IMR-90 (cell line): ENCODE data around the gene SMARCC2. TPM values are rescaled to one million over a fixed set of nuclear protein-coding genes. Genes with fewer than 3 reads are reported as not detected.

Experiments
- ATAC-seq: fragments of 200-7000 bp; cut with Tn5 transposase; 2 replicates; pipeline ENCODE4 v1.9.1; 2020; ENCODE audit warnings: low read depth, mild to moderate bottlenecking, moderate library complexity
- BruUV-seq: library from RNA; stranded (reverse); fragments of 400-500 nt; replicated peaks from 2 replicates; lab custom pipeline; 2021; lab: Mats Ljungman, UMichigan
- CTCF ChIA-PET: fragments of 300-600 bp; formaldehyde crosslinking; extraction: SDS; loops from one replicate; lab custom pipeline; 2021; ENCODE audit warnings: antibody characterized with exemption; lab: Yijun Ruan, JAX
- POLR2A ChIA-PET: fragments of 300-600 bp; sonication (Branson Sonifier 250); formaldehyde crosslinking; loops from one replicate; lab custom pipeline; 2022; ENCODE audit warnings: antibody characterized with exemption; ENCODE audit not compliant: unreplicated experiment; lab: Charles Lee
- DNase-seq: peaks from one replicate; pipeline ENCODE4 v3.0.0; 2013
- H2AFZ ChIP-seq: replicated peaks from 2 replicates; pipeline ENCODE3; 2013; ENCODE audit warnings: low read length, mild to moderate bottlenecking; ENCODE audit not compliant: poor library complexity
- H2AK5ac ChIP-seq: 2 replicates; pipeline ENCODE4 v1.6.1; 2013; ENCODE audit warnings: low read depth, low read length, inconsistent platforms
- H2AK9ac ChIP-seq: replicated peaks from 2 replicates; pipeline ENCODE3; 2013; ENCODE audit warnings: mild to moderate bottlenecking, low read depth, low read length, moderate library complexity; ENCODE audit not compliant: poor library complexity
- H2BK120ac ChIP-seq: 2 replicates; pipeline ENCODE4 v1.6.1; 2013; ENCODE audit warnings: low read depth, low read length, inconsistent platforms
- H2BK15ac ChIP-seq: 3 replicates; pipeline ENCODE4 v1.6.1; 2013; ENCODE audit warnings: low read depth, low read length, inconsistent platforms
- H2BK20ac ChIP-seq: 2 replicates; pipeline ENCODE4 v1.6.1; 2013; ENCODE audit warnings: low read depth, mild to moderate bottlenecking, inconsistent platforms, low read length, moderate library complexity
- H2BK5ac ChIP-seq: 2 replicates; pipeline ENCODE4 v1.6.1; 2013; ENCODE audit warnings: mild to moderate bottlenecking, low read depth, low read length, inconsistent platforms; ENCODE audit not compliant: poor library complexity, severe bottlenecking
- H3K14ac ChIP-seq: replicated peaks from 2 replicates; pipeline ENCODE4 v1.6.1; 2013; ENCODE audit warnings: low read depth, low read length, inconsistent platforms
- H3K18ac ChIP-seq: 2 replicates; pipeline ENCODE4 v1.6.1; 2013; ENCODE audit warnings: low read depth, low read length, control low read depth
- H3K23ac ChIP-seq: 2 replicates; pipeline ENCODE4 v1.6.1; 2013; ENCODE audit warnings: low read depth, low read length, inconsistent platforms
- H3K27ac ChIP-seq: 2 replicates; pipeline ENCODE4 v1.5.1; 2013; ENCODE audit warnings: mild to moderate bottlenecking, control low read depth, low read length; ENCODE audit not compliant: insufficient read depth
- H3K27me3 ChIP-seq: 2 replicates; pipeline ENCODE4 v1.6.1; 2013; ENCODE audit warnings: low read length; ENCODE audit not compliant: control insufficient read depth, insufficient read depth
- H3K36me3 ChIP-seq: 2 replicates; pipeline ENCODE4 v1.6.1; 2013; ENCODE audit warnings: low read length, mixed read lengths; ENCODE audit not compliant: control insufficient read depth, insufficient read depth
- H3K4ac ChIP-seq: 2 replicates; pipeline ENCODE4 v1.6.1; 2013; ENCODE audit warnings: low read depth, low read length, inconsistent platforms
- H3K4me1 ChIP-seq: 2 replicates; pipeline ENCODE4 v1.6.1; 2013; ENCODE audit warnings: low read length, mixed read lengths; ENCODE audit not compliant: control insufficient read depth, insufficient read depth
- H3K4me2 ChIP-seq: 2 replicates; pipeline ENCODE4 v1.6.1; 2013; ENCODE audit warnings: low read depth, mild to moderate bottlenecking, control low read depth, low read length, moderate library complexity
- H3K4me3 ChIP-seq: 2 replicates; pipeline ENCODE4 v1.5.1; 2013; ENCODE audit warnings: low read depth, mild to moderate bottlenecking, control low read depth, low read length, moderate library complexity; ENCODE audit not compliant: insufficient read depth
- H3K56ac ChIP-seq: 2 replicates; pipeline ENCODE4 v1.6.1; 2013; ENCODE audit warnings: low read length, inconsistent platforms; ENCODE audit not compliant: insufficient read depth; ENCODE audit errors: extremely low read depth
- H3K79me1 ChIP-seq, 2 experiments: 2 replicates each; pipeline ENCODE4 v1.6.1; 2013; ENCODE audit warnings: low read length in 2 of 2, inconsistent platforms in 1 of 2, low read depth in 1 of 2
- H3K9ac ChIP-seq: 2 replicates; pipeline ENCODE4 v1.6.1; 2013; ENCODE audit warnings: low read depth, low read length, control low read depth
- H3K9me1 ChIP-seq: 2 replicates; pipeline ENCODE4 v1.6.1; 2013; ENCODE audit warnings: low read length, inconsistent platforms; ENCODE audit not compliant: insufficient read depth
- H3K9me3 ChIP-seq: 2 replicates; pipeline ENCODE4 v1.6.1; 2013; ENCODE audit warnings: low read length; ENCODE audit not compliant: control insufficient read depth, insufficient read depth
- H4K20me1 ChIP-seq: 2 replicates; pipeline ENCODE4 v1.6.1; 2013; ENCODE audit warnings: low read length, inconsistent platforms; ENCODE audit not compliant: insufficient read depth
- H4K5ac ChIP-seq: 2 replicates; pipeline ENCODE4 v1.6.1; 2013; ENCODE audit warnings: mild to moderate bottlenecking, low read depth, low read length, control low read depth
- H4K8ac ChIP-seq, 2 experiments: 2 replicates each; pipeline ENCODE4 v1.6.1; 2013; ENCODE audit warnings: low read depth in 2 of 2, low read length in 2 of 2, control low read depth in 1 of 2, inconsistent platforms in 1 of 2
- H4K91ac ChIP-seq: 2 replicates; pipeline ENCODE4 v1.6.1; 2013; ENCODE audit warnings: low read depth, low read length, inconsistent platforms; ENCODE audit not compliant: insufficient read depth
- BHLHE40 ChIP-seq: fragments of 150-350 bp; IDR thresholded peaks from 2 replicates; pipeline ENCODE4 v1.6.1; 2016; ENCODE audit warnings: mild to moderate bottlenecking, low read depth, low read length
- CEBPB ChIP-seq: IDR thresholded peaks from 2 replicates; pipeline ENCODE4 v1.6.1; 2012; ENCODE audit warnings: low read depth, low read length, improper control_type of control experiment
- CHD1 ChIP-seq: IDR thresholded peaks from 2 replicates; pipeline ENCODE4 v1.6.1; 2012; ENCODE audit warnings: low read depth, low read length, improper control_type of control experiment
- FOS ChIP-seq: fragments of 150-350 bp; IDR thresholded peaks from 2 replicates; pipeline ENCODE4 v1.6.1; 2016; ENCODE audit warnings: low read depth, low read length
- MAFK ChIP-seq: IDR thresholded peaks from 2 replicates; pipeline ENCODE4 v1.6.1; 2012; ENCODE audit warnings: low read depth, low read length, improper control_type of control experiment
- MAZ ChIP-seq: IDR thresholded peaks from 2 replicates; pipeline ENCODE4 v1.6.1; 2012; ENCODE audit warnings: low read depth, mild to moderate bottlenecking, low read length, improper control_type of control experiment, moderate library complexity, borderline replicate concordance
- MXI1 ChIP-seq: IDR thresholded peaks from 2 replicates; pipeline ENCODE4 v1.6.1; 2012; ENCODE audit warnings: low read depth, mild to moderate bottlenecking, low read length, moderate library complexity, borderline replicate concordance
- NFE2L2 ChIP-seq: fragments of 150-350 bp; IDR thresholded peaks from 2 replicates; pipeline ENCODE4 v1.6.1; 2016; ENCODE audit warnings: low read depth, mild to moderate bottlenecking, low read length
- RAD21 ChIP-seq: IDR thresholded peaks from 2 replicates; pipeline ENCODE4 v1.6.1; 2012; ENCODE audit warnings: low read length, improper control_type of control experiment
- RCOR1 ChIP-seq: IDR thresholded peaks from 2 replicates; pipeline ENCODE4 v1.6.1; 2012; ENCODE audit warnings: mild to moderate bottlenecking, low read length, improper control_type of control experiment; ENCODE audit not compliant: insufficient replicate concordance
- RFX5 ChIP-seq: IDR thresholded peaks from 2 replicates; pipeline ENCODE4 v1.8.0; 2012; ENCODE audit warnings: low read depth, mild to moderate bottlenecking, low read length, moderate library complexity
- SMC3 ChIP-seq: fragments of 150-350 bp; IDR thresholded peaks from 2 replicates; pipeline ENCODE4 v1.6.1; 2016; ENCODE audit warnings: low read depth, mild to moderate bottlenecking, antibody characterized with exemption, low read length, moderate library complexity
- WGBS, 2 experiments: methylation state at CpG; one replicate each; pipeline versions ENCODE4 v1.1.5 to v1.1.7; 2013; ENCODE audit warnings: missing lambda C conversion rate in 2 of 2; ENCODE audit not compliant: insufficient read length in 1 of 2; ENCODE audit errors: extremely low coverage in 2 of 2; 5-methylcytosine and 5-hydroxymethylcytosine counted together
- dilution Hi-C: fragments of 300-500 bp; cut with HindIII; formaldehyde crosslinking; loops from one replicate; pipeline ENCODE4 v1.14.3; 2018; ENCODE audit warnings: low sequenced_read_pairs; ENCODE audit not compliant: unreplicated experiment
- in situ Hi-C: fragments of 300-500 bp; cut with MboI; formaldehyde crosslinking; loops from 3 replicates; pipeline ENCODE4 v1.14.3; 2019; ENCODE audit warnings: low sequenced_read_pairs, inconsistent platforms, mixed read lengths
- intact Hi-C: fragments of 100-400 bp; cut with micrococcal nuclease; formaldehyde crosslinking; loops from 2 replicates; pipeline ENCODE4 v1.10.0; 2022
- polyA plus RNA-seq, 3 experiments: library from polyadenylated mRNA; depleted of rRNA; stranded (reverse); fragments of >200 nt; gene quantifications; 2 replicates each; pipeline ENCODE4 v1.2.3, GENCODE V29; 2012; ENCODE audit warnings: low replicate concordance in 1 of 3
- total RNA-seq: library from RNA; depleted of rRNA; stranded (reverse); fragments of >200 nt; gene quantifications from 2 replicates; pipeline ENCODE4 v1.2.3, GENCODE V29; 2012
- TF ChIP-seq, protein P1 (sequence below): conservative IDR thresholded peaks from 2 replicates; pipeline ENCODE4 v1.5.1; 2012; ENCODE audit warnings: mild to moderate bottlenecking, low read depth, low read length, improper control_type of control experiment
- TF ChIP-seq, protein P2 (sequence below): fragments of 150-350 bp; IDR thresholded peaks from 2 replicates; pipeline ENCODE4 v1.6.1; 2016; ENCODE audit warnings: low read depth, mild to moderate bottlenecking, low read length, moderate library complexity, borderline replicate concordance
- TF ChIP-seq, protein P3 (sequence below): fragments of 150-350 bp; IDR thresholded peaks from 2 replicates; pipeline ENCODE4 v1.6.1; 2017; ENCODE audit warnings: mild to moderate bottlenecking, antibody characterized with exemption, low read length, low read depth

Gene SMARCC2
- total and polyA plus RNA-seq, 2 of the 4 experiments (the other 2 are of a cell fraction) = 42.3 to 43.8 TPM

DNA sequence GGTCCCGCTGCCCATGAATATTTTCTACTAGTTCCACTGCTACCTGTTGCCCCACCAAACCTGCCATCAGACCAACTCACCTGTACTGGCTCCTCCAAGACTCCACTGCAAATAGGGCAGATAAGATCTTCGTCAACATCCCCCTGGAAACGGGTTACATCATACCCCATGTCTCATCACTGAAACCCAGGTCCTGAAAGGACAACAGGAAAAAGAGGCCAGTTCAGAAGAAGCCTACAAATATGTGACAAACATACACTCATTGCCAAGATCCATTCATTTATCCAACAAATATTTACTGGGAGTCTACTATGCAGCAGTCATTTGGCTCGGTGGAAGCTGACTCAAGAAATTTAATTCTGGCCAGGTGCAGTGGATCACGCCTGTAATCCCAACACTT is 24.6 kb upstream of the SMARCC2 start:
- H3K18ac ChIP-seq = no peak overlapping the region
- peaks cover 53% of the 10 kb centered on the region for H3K36me3 ChIP-seq
- no peak for TF ChIP-seq FOS
- no peak for TF ChIP-seq SMC3
- TF ChIP-seq MAZ = no peak
- no peak for TF ChIP-seq MXI1
- no peak for TF ChIP-seq BHLHE40
- no peak for TF ChIP-seq RCOR1
- TF ChIP-seq, protein P1, sequence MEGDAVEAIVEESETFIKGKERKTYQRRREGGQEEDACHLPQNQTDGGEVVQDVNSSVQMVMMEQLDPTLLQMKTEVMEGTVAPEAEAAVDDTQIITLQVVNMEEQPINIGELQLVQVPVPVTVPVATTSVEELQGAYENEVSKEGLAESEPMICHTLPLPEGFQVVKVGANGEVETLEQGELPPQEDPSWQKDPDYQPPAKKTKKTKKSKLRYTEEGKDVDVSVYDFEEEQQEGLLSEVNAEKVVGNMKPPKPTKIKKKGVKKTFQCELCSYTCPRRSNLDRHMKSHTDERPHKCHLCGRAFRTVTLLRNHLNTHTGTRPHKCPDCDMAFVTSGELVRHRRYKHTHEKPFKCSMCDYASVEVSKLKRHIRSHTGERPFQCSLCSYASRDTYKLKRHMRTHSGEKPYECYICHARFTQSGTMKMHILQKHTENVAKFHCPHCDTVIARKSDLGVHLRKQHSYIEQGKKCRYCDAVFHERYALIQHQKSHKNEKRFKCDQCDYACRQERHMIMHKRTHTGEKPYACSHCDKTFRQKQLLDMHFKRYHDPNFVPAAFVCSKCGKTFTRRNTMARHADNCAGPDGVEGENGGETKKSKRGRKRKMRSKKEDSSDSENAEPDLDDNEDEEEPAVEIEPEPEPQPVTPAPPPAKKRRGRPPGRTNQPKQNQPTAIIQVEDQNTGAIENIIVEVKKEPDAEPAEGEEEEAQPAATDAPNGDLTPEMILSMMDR = no peak
- no peak for TF ChIP-seq CEBPB
- TF ChIP-seq CHD1 = no peak
- TF ChIP-seq, protein P2, sequence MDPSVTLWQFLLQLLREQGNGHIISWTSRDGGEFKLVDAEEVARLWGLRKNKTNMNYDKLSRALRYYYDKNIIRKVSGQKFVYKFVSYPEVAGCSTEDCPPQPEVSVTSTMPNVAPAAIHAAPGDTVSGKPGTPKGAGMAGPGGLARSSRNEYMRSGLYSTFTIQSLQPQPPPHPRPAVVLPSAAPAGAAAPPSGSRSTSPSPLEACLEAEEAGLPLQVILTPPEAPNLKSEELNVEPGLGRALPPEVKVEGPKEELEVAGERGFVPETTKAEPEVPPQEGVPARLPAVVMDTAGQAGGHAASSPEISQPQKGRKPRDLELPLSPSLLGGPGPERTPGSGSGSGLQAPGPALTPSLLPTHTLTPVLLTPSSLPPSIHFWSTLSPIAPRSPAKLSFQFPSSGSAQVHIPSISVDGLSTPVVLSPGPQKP = no peak
- TF ChIP-seq RFX5 = no peak
- no peak for TF ChIP-seq RAD21
- no peak for TF ChIP-seq MAFK
- TF ChIP-seq, protein P3, sequence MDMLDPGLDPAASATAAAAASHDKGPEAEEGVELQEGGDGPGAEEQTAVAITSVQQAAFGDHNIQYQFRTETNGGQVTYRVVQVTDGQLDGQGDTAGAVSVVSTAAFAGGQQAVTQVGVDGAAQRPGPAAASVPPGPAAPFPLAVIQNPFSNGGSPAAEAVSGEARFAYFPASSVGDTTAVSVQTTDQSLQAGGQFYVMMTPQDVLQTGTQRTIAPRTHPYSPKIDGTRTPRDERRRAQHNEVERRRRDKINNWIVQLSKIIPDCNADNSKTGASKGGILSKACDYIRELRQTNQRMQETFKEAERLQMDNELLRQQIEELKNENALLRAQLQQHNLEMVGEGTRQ = no peak
- no peak for TF ChIP-seq NFE2L2
- no peak overlapping the region for H3K9ac ChIP-seq
- intact Hi-C loops (no loop called here), dilution Hi-C loops (no loop called here), in situ Hi-C loops (no loop called here)
- no peak overlapping the region for H2BK5ac ChIP-seq
- no peaks in the 10 kb centered on the region for H3K4me1 ChIP-seq
- no peak overlapping the region for H2BK20ac ChIP-seq
- no peak overlapping the region for H3K23ac ChIP-seq
- no peaks in the 10 kb centered on the region for H3K27me3 ChIP-seq
- no peak overlapping the region for H4K91ac ChIP-seq
- no peak overlapping the region for H3K56ac ChIP-seq
- no peak overlapping the region for H3K27ac ChIP-seq
- no peak overlapping the region for H2AK5ac ChIP-seq
- no peak overlapping the region for H2AK9ac ChIP-seq
- no peak overlapping the region for H2AFZ ChIP-seq
- H3K79me1 ChIP-seq = peaks cover 24 to 51% of the 10 kb centered on the region in 2 experiments
- CTCF ChIA-PET = no interaction called here
- 100% methylated on average over 3 of the region's 5 CpGs; no CpG with 5 or more reads in 1 of the 2 experiments for WGBS, 2 experiments
- H2BK120ac ChIP-seq = no peak overlapping the region
- H3K9me1 ChIP-seq = peaks cover 3% of the 10 kb centered on the region; the same call in 1 of the 2 replicates
- H4K8ac ChIP-seq = no peak overlapping the region
- POLR2A ChIA-PET = interaction anchor here (1.1 kb wide), 1 partner anchor 8 kb away, joined by 3 read pairs; the partner anchor contains the start of gene RNF41
- DNase-seq (no peak), ATAC-seq (no peak)
- H4K5ac ChIP-seq = no peak overlapping the region
- no peak overlapping the region for H2BK15ac ChIP-seq
- H3K4me3 ChIP-seq = no peak overlapping the region
- H4K20me1 ChIP-seq = peaks cover 26% of the 10 kb centered on the region; the same call in 1 of the 2 replicates
- H3K4ac ChIP-seq = no peak overlapping the region
- H3K9me3 ChIP-seq = no peaks in the 10 kb centered on the region
- no TSS peak for BruUV-seq
- no peak overlapping the region for H3K4me2 ChIP-seq
- H3K14ac ChIP-seq = no peak overlapping the region
